Activated CD8-positive, alpha-beta T cell treated with anti-CD3 and anti-CD28 coated beads for 36 hours (primary cell): ENCODE measurements around the gene TSEN15. TPM values are rescaled to one million over a fixed set of nuclear protein-coding genes. Genes with fewer than 3 reads are reported as not detected.

ENCODE experiments used
- ATAC-seq: fragments of 200-7000 bp; cut with Tn5 transposase; one replicate; pipeline ENCODE4 v1.10.0; 2021; ENCODE audit warnings: mild to moderate bottlenecking, moderate library complexity
- CTCF ChIA-PET: fragments of 350-600 bp; sonication (Branson Sonifier 250); formaldehyde crosslinking; loops from one replicate; lab custom pipeline; 2021; ENCODE audit warnings: antibody characterized with exemption; lab: Charles Lee
- POLR2A ChIA-PET: fragments of 350-600 bp; sonication (Branson Sonifier 250); formaldehyde crosslinking; loops from one replicate; lab custom pipeline; 2021; ENCODE audit warnings: antibody characterized with exemption; lab: Charles Lee
- DNase-seq: peaks from one replicate; pipeline ENCODE4 v3.0.0-alpha.2; 2020
- H3K27ac Mint-ChIP-seq: one replicate; pipeline ENCODE4 v1.8.0; 2021; ENCODE audit warnings: mild to moderate bottlenecking, mixed read lengths
- H3K27me3 Mint-ChIP-seq: one replicate; pipeline ENCODE4 v1.8.0; 2021; ENCODE audit warnings: mixed read lengths
- H3K36me3 Mint-ChIP-seq: one replicate; pipeline ENCODE4 v1.8.0; 2021; ENCODE audit warnings: low read depth, mixed read lengths
- H3K4me1 Mint-ChIP-seq: one replicate; pipeline ENCODE4 v1.8.0; 2021; ENCODE audit warnings: low read depth, mixed read lengths
- H3K4me3 Mint-ChIP-seq: one replicate; pipeline ENCODE4 v1.8.0; 2021; ENCODE audit warnings: mild to moderate bottlenecking, moderate library complexity, mixed read lengths
- H3K9me3 Mint-ChIP-seq: one replicate; pipeline ENCODE4 v1.8.0; 2021; ENCODE audit warnings: mixed read lengths
- CTCF ChIP-seq: fragments of 200-600 bp; IDR thresholded peaks from one replicate; pipeline ENCODE4 v1.8.0; 2022; ENCODE audit warnings: antibody characterized with exemption, mild to moderate bottlenecking
- intact Hi-C: fragments of 100-400 bp; cut with micrococcal nuclease; formaldehyde crosslinking; loops from one replicate; pipeline ENCODE4 v1.10.0; 2022
- total RNA-seq, 2 experiments: library from RNA; stranded (reverse); gene quantifications; one replicate each; pipeline ENCODE4 v1.2.3, GENCODE V29; 2021

Gene TSEN15
- total RNA-seq, 2 experiments from 2014 or later, result 48.2 to 49.1 TPM

- CTCF ChIA-PET, result no interaction called here
- H3K27me3 Mint-ChIP-seq, result peaks cover 7% of the 10 kb centered on the region
Measured at GRCh38 chr1:184019069-184019468, 32.5 kb upstream of the TSEN15 start.

GRCh38 chr1:184019506-184019905 lies 32.0 kb upstream of the TSEN15 start:
- no peak overlapping the region for H3K4me3 Mint-ChIP-seq
- H3K27me3 Mint-ChIP-seq, result peaks cover 5% of the 10 kb centered on the region
- no peak for TF ChIP-seq CTCF
- no peak for ATAC-seq
- ChIA-PET CTCF (no interaction called here), POLR2A (no interaction called here)
- intact Hi-C loops, result no loop called here
- no peaks in the 10 kb centered on the region for H3K9me3 Mint-ChIP-seq
- DNase-seq, result no peak
- H3K4me1 Mint-ChIP-seq, result no peaks in the 10 kb centered on the region
- no peaks in the 10 kb centered on the region for H3K36me3 Mint-ChIP-seq
- no peak overlapping the region for H3K27ac Mint-ChIP-seq

More at GRCh38 chr1:184019069-184019468, 32.5 kb upstream of the TSEN15 start:
- Mint-ChIP-seq H3K27ac (no peak overlapping the region), H3K36me3 (no peaks in the 10 kb centered on the region), H3K4me3 (no peak overlapping the region), H3K4me1 (no peaks in the 10 kb centered on the region), H3K9me3 (no peaks in the 10 kb centered on the region)
- no peak for DNase-seq
- ATAC-seq, result no peak
- POLR2A ChIA-PET, result no interaction called here
- intact Hi-C loops, result no loop called here
- no peak for TF ChIP-seq CTCF

- CTCF ChIA-PET, result no interaction called here
- no peak overlapping the region for H3K4me3 Mint-ChIP-seq
Measured at GRCh38 chr1:184020328-184020727, 31.2 kb upstream of the TSEN15 start.

GRCh38 chr1:184020855-184021254 lies 30.7 kb upstream of the TSEN15 start:
- H3K27me3 Mint-ChIP-seq, result peaks cover 6% of the 10 kb centered on the region

More at GRCh38 chr1:184020328-184020727, 31.2 kb upstream of the TSEN15 start:
- peaks cover 2% of the 10 kb centered on the region for H3K27me3 Mint-ChIP-seq
- POLR2A ChIA-PET, result no interaction called here
- DNase-seq, result no peak
- ATAC-seq, result no peak
- intact Hi-C loops, result no loop called here
- H3K36me3 Mint-ChIP-seq, result no peaks in the 10 kb centered on the region
- no peak overlapping the region for H3K27ac Mint-ChIP-seq
- TF ChIP-seq CTCF, result no peak
- H3K9me3 Mint-ChIP-seq, result no peaks in the 10 kb centered on the region
- no peaks in the 10 kb centered on the region for H3K4me1 Mint-ChIP-seq

GRCh38 chr1:184021728-184022127 lies 29.8 kb upstream of the TSEN15 start:
- CTCF ChIA-PET, result no interaction called here
- intact Hi-C loops, result no loop called here
- Mint-ChIP-seq H3K27me3 (peaks cover 7% of the 10 kb centered on the region), H3K27ac (no peak overlapping the region), H3K4me1 (no peaks in the 10 kb centered on the region), H3K36me3 (no peaks in the 10 kb centered on the region), H3K4me3 (no peak overlapping the region), H3K9me3 (no peaks in the 10 kb centered on the region)
- POLR2A ChIA-PET, result no interaction called here
- no peak for TF ChIP-seq CTCF
- ATAC-seq (no peak), DNase-seq (no peak)

More at GRCh38 chr1:184020855-184021254, 30.7 kb upstream of the TSEN15 start:
- POLR2A ChIA-PET, result no interaction called here
- CTCF ChIA-PET, result no interaction called here
- ATAC-seq (no peak), DNase-seq (no peak)
- no peaks in the 10 kb centered on the region for H3K9me3 Mint-ChIP-seq
- H3K4me3 Mint-ChIP-seq, result no peak overlapping the region
- intact Hi-C loops, result no loop called here
- H3K27ac Mint-ChIP-seq, result no peak overlapping the region
- H3K4me1 Mint-ChIP-seq, result no peaks in the 10 kb centered on the region
- H3K36me3 Mint-ChIP-seq, result no peaks in the 10 kb centered on the region
- no peak for TF ChIP-seq CTCF
